Thyroid gland (tissue), 4 donors: ENCODE results near the gene JHY. TPM values are rescaled to one million over a fixed set of nuclear protein-coding genes. Genes with fewer than 3 reads are reported as not detected.

Experiments used
- DNase-seq, 2 donors: peaks; one replicate each; pipeline ENCODE4 v3.0.0-alpha.2; 2019
- H3K27ac ChIP-seq, 3 donors: fragments of 200-600 bp; sonication (generic); 1 replicate in 2 of 3; 2 replicates in 1 of 3; pipeline ENCODE4 v1.5.1; 2016 to 2019; ENCODE audit warnings: mild to moderate bottlenecking in 1 of 3, moderate library complexity in 1 of 3
- H3K27me3 ChIP-seq: fragments of 200-600 bp; sonication (generic); one replicate; pipeline ENCODE4 v1.5.1; 2019
- H3K36me3 ChIP-seq, 2 donors: fragments of 200-600 bp; sonication (generic); one replicate each; pipeline ENCODE4 v1.5.1; 2016 to 2019
- H3K4me1 ChIP-seq, 2 donors: fragments of 200-600 bp; sonication (generic); one replicate each; pipeline ENCODE4 v1.5.1; 2017 to 2019
- H3K4me3 ChIP-seq, 3 donors: fragments of 200-600 bp; sonication (generic); replicated peaks in 1 of 3; 1 replicate in 2 of 3; 2 replicates in 1 of 3; pipeline ENCODE4 v1.5.1; 2016; ENCODE audit warnings: mild to moderate bottlenecking in 1 of 3
- H3K9me3 ChIP-seq: fragments of 200-600 bp; sonication (generic); one replicate; pipeline ENCODE4 v1.5.1; 2017
- POLR2A ChIP-seq, 2 donors: fragments of 450-650 bp; IDR thresholded peaks; one replicate each; pipeline ENCODE4 v1.6.1; 2017; ENCODE audit warnings: antibody characterized with exemption in 2 of 2, mild to moderate bottlenecking in 2 of 2, moderate library complexity in 1 of 2
- WGBS, 2 donors: methylation state at CpG; one replicate each; pipeline ENCODE4 v1.1.5; 2017; 5-methylcytosine and 5-hydroxymethylcytosine counted together
- intact Hi-C: fragments of 100-400 bp; cut with DNase I; formaldehyde crosslinking; loops from one replicate; pipeline ENCODE4 v1.15.1; 2023
- total RNA-seq, 4 donors: library from RNA; depleted of rRNA; stranded (reverse); fragments of >200 nt; gene quantifications; one replicate each; pipeline ENCODE4 v1.2.3, GENCODE V29; 2016
- TF ChIP-seq, protein P1 (sequence below), 6 experiments: fragments of 200-600 bp in 3 of 6; fragments of 450-650 bp in 3 of 6; sonication (generic) in 3 of 6; IDR thresholded peaks; one replicate each; pipeline ENCODE4 v1.5.1; 2016 to 2019; ENCODE audit warnings: antibody characterized with exemption in 6 of 6, mild to moderate bottlenecking in 2 of 6, inconsistent platforms in 1 of 6, moderate library complexity in 1 of 6

Gene JHY
- total RNA-seq, 4 donors from 2014 or later, result 5.8 to 11.8 (median 8.9) TPM

DNA sequence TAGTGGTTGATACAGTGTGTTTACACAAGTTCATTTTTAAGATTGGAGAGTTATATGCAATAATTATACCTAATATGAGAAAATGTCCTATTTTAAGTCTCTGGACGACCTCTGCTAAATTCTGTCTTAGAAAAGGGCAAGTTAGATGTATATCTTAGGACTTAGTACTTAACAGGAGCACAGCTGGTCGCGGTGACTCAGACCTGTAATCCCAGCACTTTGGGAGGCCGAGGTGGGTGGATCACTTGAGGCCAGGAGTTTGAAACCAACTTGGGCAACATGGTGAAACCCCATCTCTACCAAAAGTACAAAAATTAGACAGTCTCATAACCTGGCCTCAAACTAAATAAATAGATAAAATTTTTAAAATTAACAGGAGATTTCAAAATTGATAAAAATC is 71.9 kb downstream of the JHY start:
- Histone ChIP-seq H3K36me3 (no peaks in the 10 kb centered on the region), H3K9me3 (no peaks in the 10 kb centered on the region), H3K27ac (no peak overlapping the region), H3K4me3 (no peak overlapping the region), H3K27me3 (no peaks in the 10 kb centered on the region), H3K4me1 (no peaks in the 10 kb centered on the region)
- 96 to 98% methylated on average over 4 of the region's 4 CpGs for WGBS, 2 donors
- intact Hi-C loops, result no loop called here
- DNase-seq, result no peak
- TF ChIP-seq, protein P1, sequence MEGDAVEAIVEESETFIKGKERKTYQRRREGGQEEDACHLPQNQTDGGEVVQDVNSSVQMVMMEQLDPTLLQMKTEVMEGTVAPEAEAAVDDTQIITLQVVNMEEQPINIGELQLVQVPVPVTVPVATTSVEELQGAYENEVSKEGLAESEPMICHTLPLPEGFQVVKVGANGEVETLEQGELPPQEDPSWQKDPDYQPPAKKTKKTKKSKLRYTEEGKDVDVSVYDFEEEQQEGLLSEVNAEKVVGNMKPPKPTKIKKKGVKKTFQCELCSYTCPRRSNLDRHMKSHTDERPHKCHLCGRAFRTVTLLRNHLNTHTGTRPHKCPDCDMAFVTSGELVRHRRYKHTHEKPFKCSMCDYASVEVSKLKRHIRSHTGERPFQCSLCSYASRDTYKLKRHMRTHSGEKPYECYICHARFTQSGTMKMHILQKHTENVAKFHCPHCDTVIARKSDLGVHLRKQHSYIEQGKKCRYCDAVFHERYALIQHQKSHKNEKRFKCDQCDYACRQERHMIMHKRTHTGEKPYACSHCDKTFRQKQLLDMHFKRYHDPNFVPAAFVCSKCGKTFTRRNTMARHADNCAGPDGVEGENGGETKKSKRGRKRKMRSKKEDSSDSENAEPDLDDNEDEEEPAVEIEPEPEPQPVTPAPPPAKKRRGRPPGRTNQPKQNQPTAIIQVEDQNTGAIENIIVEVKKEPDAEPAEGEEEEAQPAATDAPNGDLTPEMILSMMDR (IDR thresholded peaks at IDR 0.05), result no peak
- no peak for TF ChIP-seq POLR2A (IDR thresholded peaks at IDR 0.05)

DNA sequence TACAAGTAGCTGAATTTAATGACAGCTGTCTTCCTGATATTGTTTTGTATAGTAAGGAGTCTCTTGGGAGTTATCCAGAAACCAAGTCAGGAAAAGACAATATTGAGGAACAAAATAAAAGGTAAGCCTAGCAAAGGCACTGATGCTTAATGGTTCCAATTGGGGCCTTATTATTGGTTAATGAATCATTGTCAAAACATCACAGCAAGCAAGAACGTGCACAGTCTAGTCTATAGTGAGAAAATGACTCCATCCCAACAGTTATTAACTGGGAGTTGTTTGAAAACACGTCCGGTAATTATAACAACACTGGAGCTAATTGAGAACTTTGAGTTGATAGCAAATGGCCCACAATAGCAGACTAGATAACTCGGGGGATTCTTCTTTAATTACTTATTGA is 81.4 kb downstream of the JHY start:
- intact Hi-C loops, result no loop called here
- WGBS, 2 donors, result 83 to 87% methylated on average over 4 of the region's 4 CpGs
- H3K27ac ChIP-seq, result no peak overlapping the region
- TF ChIP-seq, protein P1 (IDR thresholded peaks at IDR 0.05), result no peak
- no peak for TF ChIP-seq POLR2A (IDR thresholded peaks at IDR 0.05)
- no peak for DNase-seq
- no peaks in the 10 kb centered on the region for H3K27me3 ChIP-seq
- H3K4me3 ChIP-seq, result no peak overlapping the region
- no peaks in the 10 kb centered on the region for H3K4me1 ChIP-seq
- H3K36me3 ChIP-seq, result no peaks in the 10 kb centered on the region
- H3K9me3 ChIP-seq, result no peaks in the 10 kb centered on the region

DNA sequence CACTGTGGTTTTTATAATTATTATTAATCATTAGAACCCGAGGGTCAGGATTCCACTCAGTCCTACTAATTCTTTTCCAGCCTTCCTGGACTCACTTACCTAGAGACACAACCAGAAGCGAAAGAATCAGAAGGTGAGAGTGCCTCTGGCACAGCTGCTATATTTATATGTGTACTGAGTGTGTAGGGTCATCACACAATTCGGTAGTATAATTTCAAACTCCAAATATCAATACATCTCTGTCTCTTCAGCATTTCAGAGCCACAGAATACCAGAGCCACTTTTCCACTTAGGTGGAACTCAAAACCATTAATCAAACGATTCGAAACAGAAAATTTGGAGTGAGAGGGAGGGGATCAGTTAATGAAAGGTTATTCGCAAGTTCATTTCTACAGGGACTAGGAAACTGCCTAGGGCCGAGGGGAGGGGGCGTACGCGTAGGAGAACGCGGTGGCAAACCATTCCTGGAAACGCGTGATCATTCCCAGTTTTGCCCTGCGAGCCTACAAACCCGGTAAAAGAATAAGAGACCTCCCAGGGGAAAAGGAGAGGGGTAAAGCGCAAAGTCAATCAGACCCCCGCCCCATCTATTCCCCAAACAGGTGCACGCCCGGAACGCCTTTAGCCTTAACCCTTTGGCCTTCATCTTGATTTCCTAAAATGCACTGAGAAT is 93.6 kb downstream of the JHY start:
- peaks cover 10 to 11% of the 10 kb centered on the region in 2 donors for H3K4me1 ChIP-seq
- peaks cover 35% of the 10 kb centered on the region for H3K27me3 ChIP-seq
- H3K27ac ChIP-seq, result no peak overlapping the region
- H3K36me3 ChIP-seq, result no peaks in the 10 kb centered on the region
- DNase-seq, result no peak
- intact Hi-C loops, result no loop called here
- H3K4me3 ChIP-seq, result no peak overlapping the region
- WGBS, 2 donors, result 11% methylated on average over 21 of the region's 21 CpGs
- TF ChIP-seq POLR2A (IDR thresholded peaks at IDR 0.05), result no peak
- TF ChIP-seq, protein P1 (IDR thresholded peaks at IDR 0.05), result no peak
- no peaks in the 10 kb centered on the region for H3K9me3 ChIP-seq

DNA sequence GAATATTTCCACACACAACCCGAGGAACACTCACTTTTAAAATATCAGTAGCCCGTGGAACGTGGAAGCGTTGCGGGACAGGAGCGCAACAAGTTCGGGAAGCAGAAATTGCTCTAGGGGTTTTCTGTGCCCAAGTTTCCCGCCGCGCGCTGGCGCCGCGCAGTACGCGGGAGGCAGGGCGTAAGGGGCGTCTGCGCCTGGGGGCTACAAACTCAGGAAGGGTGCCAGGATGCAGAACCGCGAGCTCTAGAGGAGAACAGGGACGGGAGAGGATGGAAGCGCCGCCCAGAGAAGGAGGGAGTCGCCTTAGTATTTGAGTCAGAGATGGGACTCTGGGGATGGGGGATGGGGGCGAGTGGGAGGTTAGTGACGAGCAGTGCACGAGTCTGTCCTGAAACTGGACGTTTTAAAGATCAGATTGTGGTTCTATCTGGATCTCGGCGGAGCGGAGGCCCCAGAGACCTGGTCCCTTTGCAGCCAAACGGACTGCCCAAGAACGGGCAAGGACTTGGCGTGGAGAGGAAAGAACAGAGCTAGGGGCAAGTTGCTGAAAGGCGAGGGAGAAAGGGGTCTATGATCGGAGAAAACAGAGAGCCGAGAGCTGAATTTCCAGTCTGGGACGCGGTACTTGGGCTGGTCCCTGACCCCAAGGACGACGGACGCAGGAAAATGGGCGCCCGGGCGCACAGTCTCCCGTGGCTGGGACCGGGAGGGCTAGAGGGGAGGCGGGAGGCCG is 94.3 kb downstream of the JHY start:
- Histone ChIP-seq H3K4me3 (no peak overlapping the region), H3K4me1 (peaks cover 10 to 15% of the 10 kb centered on the region in 2 donors), H3K27ac (no peak overlapping the region), H3K9me3 (no peaks in the 10 kb centered on the region), H3K36me3 (no peaks in the 10 kb centered on the region), H3K27me3 (peaks cover 36% of the 10 kb centered on the region)
- no peak for DNase-seq
- TF ChIP-seq, protein P1 (IDR thresholded peaks at IDR 0.05), result no peak
- no peak for TF ChIP-seq POLR2A (IDR thresholded peaks at IDR 0.05)
- intact Hi-C loops, result no loop called here
- WGBS, 2 donors, result 4 to 5% methylated on average over 36 to 40 of the region's 50 CpGs
